Activated CD4-positive, alpha-beta T cell treated with anti-CD3 and anti-CD28 coated beads, Interleukin-2, amount 10 ng/mL, durations not matched to agents 24 days and 14 days (primary cell): Measurements from ENCODE around the gene GPC3. TPM values are rescaled to one million over a fixed set of nuclear protein-coding genes. Genes with fewer than 3 reads are reported as not detected.

ENCODE experiments used
- DNase-seq: peaks from one replicate; pipeline ENCODE4 v3.0.0; 2022
- H3K27ac Mint-ChIP-seq: one replicate; pipeline ENCODE4 v1.8.0; 2022; ENCODE audit warnings: mild to moderate bottlenecking, mixed read lengths
- H3K27me3 Mint-ChIP-seq: one replicate; pipeline ENCODE4 v1.8.0; 2022; ENCODE audit warnings: mixed read lengths
- H3K36me3 Mint-ChIP-seq: one replicate; pipeline ENCODE4 v1.8.0; 2022; ENCODE audit warnings: low read depth, mild to moderate bottlenecking, mixed read lengths
- H3K4me1 Mint-ChIP-seq: one replicate; pipeline ENCODE4 v1.8.0; 2021; ENCODE audit warnings: mixed read lengths
- H3K4me3 Mint-ChIP-seq: one replicate; pipeline ENCODE4 v1.8.0; 2022; ENCODE audit warnings: mild to moderate bottlenecking, moderate library complexity, mixed read lengths
- H3K9me3 Mint-ChIP-seq: one replicate; pipeline ENCODE4 v1.8.0; 2021; ENCODE audit warnings: mixed read lengths
- intact Hi-C: fragments of 100-400 bp; cut with micrococcal nuclease; formaldehyde crosslinking; loops from one replicate; pipeline ENCODE4 v1.15.1; 2023
- total RNA-seq: library from RNA; stranded (reverse); gene quantifications from 2 replicates; pipeline ENCODE4 v1.2.3, GENCODE V29; 2022

Gene GPC3
- total RNA-seq, 1 donor from 2014 or later, result 0.21 TPM

DNA sequence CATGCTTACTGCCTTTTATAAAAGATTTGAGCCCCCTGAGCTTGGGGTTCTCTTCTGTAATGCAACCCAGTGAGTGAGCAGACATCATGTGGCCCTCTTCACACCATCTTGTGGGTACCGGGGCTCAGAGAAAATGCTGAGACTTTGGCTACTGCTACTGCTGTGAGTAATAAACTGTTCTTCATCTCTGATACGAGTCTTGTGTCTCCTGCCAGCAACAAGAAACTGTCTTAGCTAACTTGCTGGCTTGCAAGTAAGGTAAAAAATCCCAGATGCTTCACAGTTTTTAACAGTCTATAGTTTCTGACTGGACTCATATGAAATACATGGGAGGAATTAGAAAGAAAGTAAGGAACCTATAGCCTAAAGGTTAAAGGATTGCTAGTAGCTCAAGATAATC is 148.3 kb downstream of the GPC3 start:
- H3K4me3 Mint-ChIP-seq, result no peak overlapping the region
- no peak for DNase-seq
- H3K27me3 Mint-ChIP-seq, result no peaks in the 10 kb centered on the region
- intact Hi-C loops, result no loop called here
- H3K27ac Mint-ChIP-seq, result no peak overlapping the region
- H3K4me1 Mint-ChIP-seq, result no peaks in the 10 kb centered on the region
- no peaks in the 10 kb centered on the region for H3K9me3 Mint-ChIP-seq
- H3K36me3 Mint-ChIP-seq, result no peaks in the 10 kb centered on the region

- H3K4me1 Mint-ChIP-seq, result no peaks in the 10 kb centered on the region
- DNase-seq, result no peak
- H3K27ac Mint-ChIP-seq, result no peak overlapping the region
- H3K36me3 Mint-ChIP-seq, result no peaks in the 10 kb centered on the region
- no peaks in the 10 kb centered on the region for H3K9me3 Mint-ChIP-seq
- intact Hi-C loops, result no loop called here
- H3K27me3 Mint-ChIP-seq, result no peaks in the 10 kb centered on the region
- H3K4me3 Mint-ChIP-seq, result no peak overlapping the region
Measured at GRCh38 chrX:133836561-133836960, 148.8 kb downstream of the GPC3 start.

- no peak for DNase-seq
- H3K4me1 Mint-ChIP-seq, result no peaks in the 10 kb centered on the region
Measured at GRCh38 chrX:133834771-133835170, 150.6 kb downstream of the GPC3 start.

DNA sequence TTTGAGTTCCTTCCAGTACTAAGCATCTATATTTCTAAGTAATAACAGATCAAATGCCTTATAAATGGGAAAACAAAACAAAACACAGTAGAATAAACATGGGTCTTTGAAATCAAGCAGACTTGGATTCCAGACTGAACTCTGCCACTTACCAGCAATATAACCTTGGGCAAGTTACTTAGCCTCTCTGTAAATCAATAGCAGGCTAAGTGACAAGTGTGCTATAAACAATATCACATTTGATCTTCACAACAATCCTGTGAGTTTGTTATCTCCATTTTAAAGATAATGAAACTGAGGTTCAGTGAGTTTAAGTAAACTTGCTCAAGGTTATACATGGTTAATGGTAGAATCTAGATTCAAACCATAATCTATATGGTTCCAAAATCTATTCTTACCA is 165.8 kb downstream of the GPC3 start:
- H3K4me1 Mint-ChIP-seq, result no peaks in the 10 kb centered on the region

More at GRCh38 chrX:133834771-133835170, 150.6 kb downstream of the GPC3 start:
- Mint-ChIP-seq H3K36me3 (no peaks in the 10 kb centered on the region), H3K9me3 (no peaks in the 10 kb centered on the region), H3K27me3 (peaks cover 2% of the 10 kb centered on the region), H3K4me3 (no peak overlapping the region), H3K27ac (no peak overlapping the region)
- intact Hi-C loops, result no loop called here

DNA sequence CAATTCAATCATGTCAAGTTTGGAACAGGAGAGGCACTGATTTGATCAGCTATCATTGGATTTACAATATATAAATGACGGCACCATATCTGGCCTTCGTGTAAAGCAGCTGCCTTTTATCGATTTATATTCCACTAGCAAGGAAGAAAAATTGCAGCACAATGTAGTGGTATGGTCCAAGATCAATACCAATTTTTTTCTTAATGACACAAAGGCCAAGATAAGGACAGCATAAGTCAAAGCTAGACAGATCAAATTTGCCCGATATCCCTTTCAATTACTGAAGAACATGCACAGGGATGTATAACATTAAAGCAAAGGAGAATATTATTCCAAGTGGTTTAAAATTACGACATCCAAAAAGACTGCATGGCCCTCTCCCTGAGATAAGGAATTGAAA is 167.4 kb downstream of the GPC3 start:
- Mint-ChIP-seq H3K27ac (no peak overlapping the region), H3K4me1 (no peaks in the 10 kb centered on the region), H3K4me3 (no peak overlapping the region), H3K9me3 (no peaks in the 10 kb centered on the region), H3K27me3 (peaks cover 4% of the 10 kb centered on the region), H3K36me3 (no peaks in the 10 kb centered on the region)
- DNase-seq, result no peak
- intact Hi-C loops, result no loop called here

More for the DNA sequence above, 165.8 kb downstream of the GPC3 start:
- Mint-ChIP-seq H3K27me3 (peaks cover 4% of the 10 kb centered on the region), H3K9me3 (no peaks in the 10 kb centered on the region), H3K36me3 (no peaks in the 10 kb centered on the region), H3K27ac (no peak overlapping the region), H3K4me3 (no peak overlapping the region)
- DNase-seq, result no peak
- intact Hi-C loops, result no loop called here

GRCh38 chrX:133815496-133815895 is 169.9 kb downstream of the GPC3 start:
- no peak overlapping the region for H3K4me3 Mint-ChIP-seq
- H3K9me3 Mint-ChIP-seq, result no peaks in the 10 kb centered on the region
- intact Hi-C loops, result no loop called here
- H3K27ac Mint-ChIP-seq, result no peak overlapping the region
- H3K36me3 Mint-ChIP-seq, result no peaks in the 10 kb centered on the region
- peaks cover 4% of the 10 kb centered on the region for H3K27me3 Mint-ChIP-seq
- H3K4me1 Mint-ChIP-seq, result no peaks in the 10 kb centered on the region
- DNase-seq, result no peak

- intact Hi-C loops, result no loop called here
- no peaks in the 10 kb centered on the region for H3K4me1 Mint-ChIP-seq
- no peaks in the 10 kb centered on the region for H3K9me3 Mint-ChIP-seq
- no peak for DNase-seq
- H3K27ac Mint-ChIP-seq, result no peak overlapping the region
- H3K4me3 Mint-ChIP-seq, result no peak overlapping the region
- H3K27me3 Mint-ChIP-seq, result peaks cover 4% of the 10 kb centered on the region
- H3K36me3 Mint-ChIP-seq, result no peaks in the 10 kb centered on the region
Measured at GRCh38 chrX:133813971-133814370, 171.4 kb downstream of the GPC3 start.

GRCh38 chrX:133812402-133812801 is 173.0 kb downstream of the GPC3 start:
- no peak overlapping the region for H3K4me3 Mint-ChIP-seq
- intact Hi-C loops, result no loop called here
- peaks cover 4% of the 10 kb centered on the region for H3K27me3 Mint-ChIP-seq
- H3K4me1 Mint-ChIP-seq, result no peaks in the 10 kb centered on the region
- no peak for DNase-seq
- H3K36me3 Mint-ChIP-seq, result no peaks in the 10 kb centered on the region
- no peaks in the 10 kb centered on the region for H3K9me3 Mint-ChIP-seq
- no peak overlapping the region for H3K27ac Mint-ChIP-seq

- no peak overlapping the region for H3K27ac Mint-ChIP-seq
- H3K4me1 Mint-ChIP-seq, result no peaks in the 10 kb centered on the region
- no peaks in the 10 kb centered on the region for H3K27me3 Mint-ChIP-seq
- no peaks in the 10 kb centered on the region for H3K36me3 Mint-ChIP-seq
- no peak overlapping the region for H3K4me3 Mint-ChIP-seq
- no peaks in the 10 kb centered on the region for H3K9me3 Mint-ChIP-seq
- intact Hi-C loops, result no loop called here
- no peak for DNase-seq
Measured at GRCh38 chrX:133810925-133811324, 174.5 kb downstream of the GPC3 start.

DNA sequence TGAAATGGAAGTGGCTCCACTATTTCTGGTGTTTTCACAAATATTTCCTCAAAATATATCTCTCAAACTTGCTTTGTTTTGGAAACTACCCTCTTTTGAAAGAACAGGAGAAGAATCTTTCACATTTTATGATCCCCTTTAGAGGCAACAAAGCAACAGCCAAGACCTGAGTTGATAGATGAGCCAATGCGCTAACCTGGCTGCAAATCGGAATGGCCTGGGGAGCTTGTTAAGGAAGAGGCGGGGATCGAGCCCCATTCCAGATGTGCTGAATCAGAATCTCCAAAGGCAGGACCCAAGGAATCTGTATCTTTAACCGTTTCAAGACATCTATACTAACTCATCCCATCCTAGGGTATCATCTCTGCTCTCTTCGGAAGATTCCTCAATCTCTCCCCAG is 181.3 kb downstream of the GPC3 start:
- Mint-ChIP-seq H3K4me1 (no peaks in the 10 kb centered on the region), H3K27ac (no peak overlapping the region), H3K36me3 (no peaks in the 10 kb centered on the region), H3K9me3 (no peaks in the 10 kb centered on the region), H3K27me3 (peaks cover 2% of the 10 kb centered on the region), H3K4me3 (no peak overlapping the region)
- no peak for DNase-seq
- intact Hi-C loops, result no loop called here

DNA sequence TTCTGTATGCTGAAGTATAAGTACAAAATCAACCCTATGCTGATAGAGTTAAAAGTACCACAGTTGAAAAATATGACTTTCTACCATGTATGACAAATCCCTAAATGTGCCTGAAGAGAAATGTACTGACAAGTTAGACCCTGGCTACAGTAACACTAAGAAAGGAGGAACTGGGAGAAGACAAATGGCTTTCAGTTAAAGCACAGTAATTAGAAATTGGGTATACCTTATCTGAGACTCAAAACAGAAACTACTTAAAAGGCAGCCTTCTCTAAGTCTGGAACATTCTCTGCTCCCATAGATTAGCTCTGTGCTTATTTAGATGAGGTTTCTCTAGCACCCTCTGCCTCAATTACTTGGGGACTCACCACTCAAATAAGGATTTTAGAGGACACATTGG is 189.1 kb downstream of the GPC3 start:
- Mint-ChIP-seq H3K27me3 (peaks cover 2% of the 10 kb centered on the region), H3K27ac (no peak overlapping the region), H3K4me1 (no peaks in the 10 kb centered on the region), H3K36me3 (no peaks in the 10 kb centered on the region), H3K9me3 (no peaks in the 10 kb centered on the region), H3K4me3 (no peak overlapping the region)
- intact Hi-C loops, result loop anchor here (10.0 kb wide), 2 partner anchors 349 to 459 kb away; no protein-coding TSS in a partner anchor
- no peak for DNase-seq

DNA sequence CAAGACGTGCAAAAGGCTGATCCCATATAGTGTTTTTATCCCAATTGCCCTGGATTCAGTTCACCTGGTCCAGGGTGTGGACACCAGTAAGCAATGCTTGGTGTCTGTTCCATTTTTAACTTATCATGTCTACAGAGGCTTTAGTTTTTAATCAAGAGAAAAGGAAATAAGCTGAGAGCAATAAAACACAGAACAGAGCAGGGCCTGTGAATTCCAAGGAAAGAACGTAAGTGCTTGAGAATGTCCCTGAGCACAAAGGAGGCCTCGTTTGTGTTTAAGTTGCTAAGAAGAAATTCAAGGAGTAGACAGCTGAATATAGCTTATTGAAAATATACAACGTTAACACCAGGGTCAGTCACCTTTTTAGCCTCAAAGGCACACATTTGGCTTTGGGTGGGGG is 191.3 kb downstream of the GPC3 start:
- H3K27ac Mint-ChIP-seq, result no peak overlapping the region
- H3K36me3 Mint-ChIP-seq, result no peaks in the 10 kb centered on the region
- intact Hi-C loops, result loop anchor here (5.0 to 10.0 kb wide), 3 partner anchors 351 to 603 kb away; no protein-coding TSS in a partner anchor
- H3K27me3 Mint-ChIP-seq, result no peaks in the 10 kb centered on the region
- H3K9me3 Mint-ChIP-seq, result no peaks in the 10 kb centered on the region
- no peak for DNase-seq
- H3K4me3 Mint-ChIP-seq, result no peak overlapping the region
- no peaks in the 10 kb centered on the region for H3K4me1 Mint-ChIP-seq

DNA sequence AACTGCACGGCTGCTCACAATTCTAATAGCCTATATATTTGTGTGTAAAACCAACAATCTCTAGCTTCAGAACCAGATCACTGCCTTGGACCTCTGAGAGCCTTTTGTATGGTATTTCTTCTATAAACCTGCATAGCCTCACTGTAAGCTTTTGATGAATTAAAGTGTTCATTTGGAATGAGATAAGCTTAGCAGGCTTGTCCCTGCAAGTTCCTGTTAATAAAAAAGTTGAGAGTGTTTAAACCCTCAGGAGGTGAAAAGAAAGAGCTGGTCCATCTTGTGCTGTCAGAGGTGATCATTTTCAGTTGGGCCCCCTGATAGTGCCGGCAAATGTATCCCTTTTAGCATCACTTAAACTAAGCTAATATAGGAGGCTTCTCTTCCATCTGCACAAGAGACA is 191.8 kb downstream of the GPC3 start:
- Mint-ChIP-seq H3K4me1 (no peaks in the 10 kb centered on the region), H3K27ac (no peak overlapping the region), H3K9me3 (no peaks in the 10 kb centered on the region), H3K27me3 (no peaks in the 10 kb centered on the region), H3K4me3 (no peak overlapping the region), H3K36me3 (no peaks in the 10 kb centered on the region)
- no peak for DNase-seq
- intact Hi-C loops, result loop anchor here (5.0 to 10.0 kb wide), 3 partner anchors 351 to 604 kb away; no protein-coding TSS in a partner anchor

DNA sequence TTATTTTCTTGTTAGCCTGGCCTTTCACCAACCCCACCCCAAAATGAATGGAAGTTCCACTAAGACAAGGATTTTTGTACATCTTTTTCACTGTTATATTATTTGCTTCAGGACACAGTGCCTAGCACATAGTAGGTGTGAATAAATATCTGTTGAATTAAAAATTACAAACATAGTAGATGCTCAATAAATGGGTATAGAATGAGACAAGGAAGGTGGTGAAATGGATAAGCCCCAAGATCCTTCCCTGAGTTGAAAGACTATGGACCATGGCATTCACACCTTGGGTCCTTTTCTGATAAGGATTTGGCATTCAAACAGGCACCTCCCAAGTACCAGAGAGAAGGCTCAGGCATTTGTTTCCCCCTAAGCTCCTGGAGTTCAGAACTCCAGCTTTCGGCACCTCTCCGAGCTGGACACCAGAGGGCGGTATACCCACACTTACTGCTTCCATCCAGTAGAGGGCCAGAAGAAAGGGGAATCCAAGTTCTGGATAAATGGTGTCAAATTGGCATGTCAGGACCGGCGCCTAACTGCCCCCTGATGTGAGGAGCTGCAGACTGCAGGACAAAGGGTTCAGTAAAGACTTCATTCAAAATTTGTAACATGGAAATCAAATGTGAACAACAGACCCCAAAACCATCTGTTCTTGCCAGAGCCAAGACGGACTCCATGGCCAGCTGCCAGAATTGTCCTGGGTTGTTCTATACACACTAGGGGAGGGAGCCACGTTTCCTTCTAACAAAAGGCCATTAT is 193.0 kb downstream of the GPC3 start:
- intact Hi-C loops, result loop anchor here (1.0 to 10.0 kb wide), 4 partner anchors 234 to 605 kb away; no protein-coding TSS in a partner anchor
- H3K27ac Mint-ChIP-seq, result no peak overlapping the region
- no peaks in the 10 kb centered on the region for H3K9me3 Mint-ChIP-seq
- H3K4me3 Mint-ChIP-seq, result no peak overlapping the region
- no peaks in the 10 kb centered on the region for H3K27me3 Mint-ChIP-seq
- DNase-seq, result peak; percentile 86
- H3K4me1 Mint-ChIP-seq, result no peaks in the 10 kb centered on the region
- H3K36me3 Mint-ChIP-seq, result no peaks in the 10 kb centered on the region

GRCh38 chrX:133789829-133790228 is 195.6 kb downstream of the GPC3 start:
- DNase-seq, result no peak
- intact Hi-C loops, result loop anchor here (5.0 to 10.0 kb wide), 3 partner anchors 355 to 607 kb away; no protein-coding TSS in a partner anchor
- Mint-ChIP-seq H3K27me3 (no peaks in the 10 kb centered on the region), H3K4me1 (no peaks in the 10 kb centered on the region), H3K27ac (no peak overlapping the region), H3K36me3 (no peaks in the 10 kb centered on the region), H3K4me3 (no peak overlapping the region), H3K9me3 (no peaks in the 10 kb centered on the region)
